HepG2 (cell line): ENCODE measurements around the gene MRPL48. TPM values are rescaled to one million over a fixed set of nuclear protein-coding genes. Genes with fewer than 3 reads are reported as not detected.

Experiments
- CCAR2 ChIP-seq: fragments of 200-400 bp; formaldehyde crosslinking; optimal IDR thresholded peaks from 2 replicates; pipeline ENCODE3; 2018; ENCODE audit warnings: low read depth, mild to moderate bottlenecking, low read length, moderate library complexity
- CENPBD1 ChIP-seq: sonication (generic); formaldehyde crosslinking; IDR thresholded peaks from 2 replicates; pipeline ENCODE4 v1.8.0; 2022; ENCODE audit warnings: missing genetic modification reagents, low read depth, mild to moderate bottlenecking, borderline replicate concordance
- CREM ChIP-seq, 2 experiments: sonication (generic) in 1 of 2; formaldehyde crosslinking in 1 of 2; IDR thresholded peaks; 2 replicates each; pipeline versions ENCODE4 v1.4.0 to v1.6.1; 2016 to 2020; ENCODE audit warnings: antibody characterized with exemption in 1 of 2, mild to moderate bottlenecking in 1 of 2, missing genetic modification reagents in 1 of 2
- FOXK1 ChIP-seq: sonication (generic); formaldehyde crosslinking; IDR thresholded peaks from 2 replicates; pipeline ENCODE4 v1.4.0; 2020; ENCODE audit warnings: low read depth, missing genetic modification reagents, borderline replicate concordance
- HBP1 ChIP-seq: IDR thresholded peaks from 2 replicates; pipeline ENCODE4 v1.6.1; 2016; ENCODE audit warnings: low read depth, control low read depth
- KDM5A ChIP-seq: fragments of 200-600 bp; sonication (generic); IDR thresholded peaks from 2 replicates; pipeline ENCODE4 v1.7.0; 2018; ENCODE audit warnings: antibody characterized with exemption, mild to moderate bottlenecking, low read length, borderline replicate concordance
- NFYC ChIP-seq: IDR thresholded peaks from 2 replicates; pipeline ENCODE4 v1.6.1; 2016; ENCODE audit warnings: missing genetic modification reagents, missing compliant biosample characterization
- RBAK ChIP-seq: sonication (generic); formaldehyde crosslinking; IDR thresholded peaks from 2 replicates; pipeline ENCODE4 v1.5.1; 2020; ENCODE audit warnings: mild to moderate bottlenecking, missing genetic modification reagents
- RCOR2 ChIP-seq: IDR thresholded peaks from 2 replicates; pipeline ENCODE4 v1.6.1; 2016; ENCODE audit warnings: missing biosample characterization, missing genetic modification reagents
- REXO4 ChIP-seq: sonication (generic); formaldehyde crosslinking; IDR thresholded peaks from 2 replicates; pipeline ENCODE4 v1.8.0; 2022; ENCODE audit warnings: missing genetic modification reagents, mild to moderate bottlenecking, borderline replicate concordance
- TBP ChIP-seq: sonication (generic); formaldehyde crosslinking; IDR thresholded peaks from 2 replicates; pipeline ENCODE4 v1.5.0; 2020; ENCODE audit warnings: missing genetic modification reagents
- XRCC5 ChIP-seq: fragments of 200-400 bp; formaldehyde crosslinking; optimal IDR thresholded peaks from 2 replicates; pipeline ENCODE3; 2017; ENCODE audit warnings: mild to moderate bottlenecking, low read length
- YY1 ChIP-seq: IDR thresholded peaks from 2 replicates; pipeline ENCODE4 v1.6.1; 2011; ENCODE audit warnings: low read length, low read depth, moderate library complexity, mild to moderate bottlenecking; ENCODE audit not compliant: insufficient read depth, insufficient replicate concordance
- ZFYVE20 ChIP-seq: sonication (generic); formaldehyde crosslinking; IDR thresholded peaks from 2 replicates; pipeline ENCODE4 v1.8.0; 2023; ENCODE audit warnings: low read depth, mild to moderate bottlenecking, moderate library complexity, missing genetic modification reagents, borderline replicate concordance
- ZNF326 ChIP-seq: sonication (generic); formaldehyde crosslinking; IDR thresholded peaks from 2 replicates; pipeline ENCODE4 v1.4.0; 2020; ENCODE audit warnings: missing genetic modification reagents, borderline replicate concordance
- ZNF343 ChIP-seq: sonication (generic); formaldehyde crosslinking; IDR thresholded peaks from 2 replicates; pipeline ENCODE4 v1.4.0; 2020; ENCODE audit warnings: mild to moderate bottlenecking, missing genetic modification reagents
- ZNF432 ChIP-seq: sonication (generic); formaldehyde crosslinking; IDR thresholded peaks from 2 replicates; pipeline ENCODE4 v1.5.0; 2020; ENCODE audit warnings: missing genetic modification reagents, mild to moderate bottlenecking, borderline replicate concordance
- ZNF552 ChIP-seq: sonication (generic); formaldehyde crosslinking; IDR thresholded peaks from 2 replicates; pipeline ENCODE4 v1.9.0; 2022; ENCODE audit warnings: missing genetic modification reagents, mild to moderate bottlenecking, borderline replicate concordance
- polyA plus RNA-seq, 8 experiments: library from polyadenylated mRNA; depleted of rRNA in 3 of 8; stranded (reverse) in 7 of 8; unstranded in 1 of 8; fragments of >200 nt; fragmentation: Illumina TruSeq in 4 of 8; extraction: Trizol in 4 of 8; gene quantifications; 2 replicates each; pipeline versions ENCODE4 v1.2.1 to v1.2.3, GENCODE V29; 2011 to 2016; ENCODE audit warnings: low read depth in 4 of 8, missing spikeins in 1 of 8, mixed read lengths in 1 of 8; ENCODE audit not compliant: insufficient read depth in 1 of 8
- total RNA-seq, 5 experiments: library from RNA; depleted of rRNA; stranded (reverse); fragments of >200 nt; fragmentation: Illumina TruSeq; extraction: Trizol; gene quantifications; 2 replicates each; pipeline ENCODE4 v1.2.3, GENCODE V29; 2016; ENCODE audit warnings: low read depth in 1 of 5
- TF ChIP-seq, protein P1 (sequence below), 2 experiments: sonication (generic) in 1 of 2; formaldehyde crosslinking in 1 of 2; IDR thresholded peaks; 2 replicates each; pipeline versions ENCODE4 v1.4.0 to v1.6.1; 2018 to 2020; ENCODE audit warnings: missing genetic modification reagents in 2 of 2, borderline replicate concordance in 1 of 2, low read depth in 1 of 2, mild to moderate bottlenecking in 1 of 2, missing biosample characterization in 1 of 2
- TF ChIP-seq, protein P2 (sequence below): sonication (generic); formaldehyde crosslinking; IDR thresholded peaks from 2 replicates; pipeline ENCODE4 v1.8.1; 2023; ENCODE audit warnings: mild to moderate bottlenecking, inconsistent platforms, moderate library complexity, missing genetic modification reagents, borderline replicate concordance

Gene MRPL48
- total and polyA plus RNA-seq, 2 of the 13 experiments (the other 11 are each of a cell fraction or from before 2014, with no cell fraction given): 61.2 to 67.9 TPM

DNA sequence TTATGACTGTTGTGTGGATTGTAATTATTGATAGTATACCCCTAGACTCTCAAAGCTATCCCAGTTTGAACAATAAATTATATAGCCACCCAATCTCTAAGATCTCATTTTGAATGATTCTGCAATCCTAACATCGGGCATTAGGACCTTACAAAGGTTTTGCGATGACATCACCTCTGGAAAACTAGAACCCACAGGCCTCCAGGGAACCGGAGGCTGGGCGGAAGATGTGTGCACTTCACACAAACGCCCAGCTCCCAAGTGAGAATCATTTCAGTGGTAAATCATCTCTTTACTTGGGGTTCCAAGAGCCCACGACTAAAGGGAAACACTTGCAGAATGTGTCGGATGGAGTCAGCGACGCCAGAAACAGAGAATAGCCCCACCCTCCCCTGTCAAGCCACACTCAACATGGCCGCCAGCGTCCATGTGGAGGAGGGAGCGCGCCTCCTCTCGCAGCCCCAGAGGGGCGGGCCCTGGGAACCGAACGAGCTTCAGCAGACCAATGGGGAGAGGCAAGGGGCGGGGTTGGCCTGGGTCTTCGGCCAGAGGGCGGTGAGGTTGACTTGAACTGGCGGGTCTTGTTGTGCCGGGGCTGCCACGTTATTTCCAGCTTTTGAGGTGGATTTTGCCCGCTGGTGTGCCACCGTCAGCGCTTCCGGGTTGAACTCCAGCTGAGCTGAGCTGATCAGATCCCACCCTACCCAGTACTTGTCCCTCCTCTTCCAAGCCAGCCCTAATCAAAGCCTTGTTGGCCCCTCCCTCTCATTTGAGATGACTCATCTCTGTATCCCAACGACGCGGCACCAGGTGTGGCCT, 8.4 kb upstream of the MRPL48 start (continued):
- TF ChIP-seq, protein P1, sequence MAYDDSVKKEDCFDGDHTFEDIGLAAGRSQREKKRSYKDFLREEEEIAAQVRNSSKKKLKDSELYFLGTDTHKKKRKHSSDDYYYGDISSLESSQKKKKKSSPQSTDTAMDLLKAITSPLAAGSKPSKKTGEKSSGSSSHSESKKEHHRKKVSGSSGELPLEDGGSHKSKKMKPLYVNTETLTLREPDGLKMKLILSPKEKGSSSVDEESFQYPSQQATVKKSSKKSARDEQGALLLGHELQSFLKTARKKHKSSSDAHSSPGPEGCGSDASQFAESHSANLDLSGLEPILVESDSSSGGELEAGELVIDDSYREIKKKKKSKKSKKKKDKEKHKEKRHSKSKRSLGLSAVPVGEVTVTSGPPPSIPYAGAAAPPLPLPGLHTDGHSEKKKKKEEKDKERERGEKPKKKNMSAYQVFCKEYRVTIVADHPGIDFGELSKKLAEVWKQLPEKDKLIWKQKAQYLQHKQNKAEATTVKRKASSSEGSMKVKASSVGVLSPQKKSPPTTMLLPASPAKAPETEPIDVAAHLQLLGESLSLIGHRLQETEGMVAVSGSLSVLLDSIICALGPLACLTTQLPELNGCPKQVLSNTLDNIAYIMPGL (CRISPR knock-in tag; IDR thresholded peaks at IDR 0.05; ENCODE audit: borderline replicate concordance in 1 of 2, low read depth in 1 of 2): peak in 1 of 2 experiments; percentile 83; a peak in 2 of 4 replicates
- TF ChIP-seq HBP1 (CRISPR knock-in tag) (no peak), FOXK1 (CRISPR knock-in tag) (peak; percentile 65; the same call in 1 of the 2 replicates), RBAK (CRISPR knock-in tag) (no peak), ZNF552 (CRISPR knock-in tag) (no peak), KDM5A (peak; percentile 49; the same call in 1 of the 2 replicates), CREM (IDR thresholded peaks at IDR 0.05) (peak; percentile 72; the same call in 1 of the 2 replicates), CREM (CRISPR knock-in tag; IDR thresholded peaks at IDR 0.05) (no peak), XRCC5 (peak; percentile 79), REXO4 (no peak), NFYC (CRISPR knock-in tag) (peak; percentile 85), ZNF326 (CRISPR knock-in tag) (no peak), CCAR2 (no peak), ZFYVE20 (CRISPR knock-in tag) (no peak), CENPBD1 (CRISPR knock-in tag) (no peak), RCOR2 (no peak), TBP (CRISPR knock-in tag) (no peak), ZNF343 (CRISPR knock-in tag) (no peak), ZNF432 (CRISPR knock-in tag) (no peak), YY1 (peak; percentile 100)
- TF ChIP-seq, protein P2, sequence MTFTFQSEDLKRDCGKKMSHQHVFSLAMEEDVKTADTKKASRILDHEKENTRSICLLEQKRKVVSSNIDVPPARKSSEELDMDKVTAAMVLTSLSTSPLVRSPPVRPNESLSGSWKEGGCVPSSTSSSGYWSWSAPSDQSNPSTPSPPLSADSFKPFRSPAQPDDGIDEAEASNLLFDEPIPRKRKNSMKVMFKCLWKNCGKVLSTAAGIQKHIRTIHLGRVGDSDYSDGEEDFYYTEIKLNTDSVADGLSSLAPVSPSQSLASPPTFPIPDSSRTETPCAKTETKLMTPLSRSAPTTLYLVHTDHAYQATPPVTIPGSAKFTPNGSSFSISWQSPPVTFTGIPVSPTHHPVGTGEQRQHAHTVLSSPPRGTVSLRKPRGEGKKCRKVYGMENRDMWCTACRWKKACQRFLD (CRISPR knock-in tag): no peak; the same call in 1 of the 2 replicates
